HG03354 (cell line): Measurements from ENCODE around the gene EFNB1.
A peak's percentile ranks its signal among the peaks of the same experiment; 100 is the strongest.

Experiments
- ATAC-seq: cut with Tn5 transposase; IDR thresholded peaks from one replicate; pipeline ENCODE4 v1.9.1; 2021; ENCODE audit warnings: mild to moderate bottlenecking; ENCODE audit not compliant: unreplicated experiment, poor library complexity, severe bottlenecking

The EFNB1 gene

DNA sequence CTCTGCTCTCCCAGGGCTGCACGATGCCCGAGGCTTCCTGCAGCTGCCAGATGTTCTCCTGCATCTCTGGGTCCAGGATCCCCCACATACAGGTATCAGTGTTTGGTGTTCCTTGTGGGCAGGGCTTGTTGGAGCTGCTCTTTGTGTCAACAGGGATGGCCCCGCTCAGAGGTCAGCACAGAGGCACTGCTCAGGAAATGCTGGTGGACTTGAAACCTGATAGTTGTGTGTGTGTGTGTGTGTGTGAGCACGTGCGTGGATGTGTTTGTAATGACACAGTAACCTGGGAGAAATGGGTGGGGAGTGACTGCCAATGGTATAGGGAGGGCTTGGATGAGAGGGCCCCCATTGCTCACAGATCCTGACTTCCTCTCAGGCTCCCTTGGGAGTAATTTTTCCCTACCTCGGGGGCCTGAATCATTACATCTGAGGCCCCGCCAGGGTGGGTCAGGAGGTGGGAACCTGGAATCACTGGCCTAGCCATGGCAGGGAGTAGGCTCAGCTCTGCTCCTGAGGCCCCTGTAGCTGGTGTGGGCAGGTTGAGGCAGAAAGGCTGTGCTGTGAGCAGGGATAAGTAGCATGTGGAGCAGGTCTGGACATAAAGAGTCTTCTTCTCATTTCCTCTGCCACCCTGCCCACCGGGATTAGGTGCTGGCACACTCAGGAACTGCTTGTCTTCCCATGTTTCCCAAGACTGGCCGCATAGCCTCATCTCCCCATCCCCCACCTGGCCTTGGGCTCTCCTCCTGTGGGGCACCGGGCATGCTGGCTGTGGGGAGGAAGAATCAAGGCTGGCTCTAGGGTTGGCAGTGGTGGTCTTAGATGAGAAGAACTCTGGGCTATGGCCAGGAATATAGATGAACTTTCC lies 2.5 kb upstream of the EFNB1 start:
- ATAC-seq: no peak

DNA sequence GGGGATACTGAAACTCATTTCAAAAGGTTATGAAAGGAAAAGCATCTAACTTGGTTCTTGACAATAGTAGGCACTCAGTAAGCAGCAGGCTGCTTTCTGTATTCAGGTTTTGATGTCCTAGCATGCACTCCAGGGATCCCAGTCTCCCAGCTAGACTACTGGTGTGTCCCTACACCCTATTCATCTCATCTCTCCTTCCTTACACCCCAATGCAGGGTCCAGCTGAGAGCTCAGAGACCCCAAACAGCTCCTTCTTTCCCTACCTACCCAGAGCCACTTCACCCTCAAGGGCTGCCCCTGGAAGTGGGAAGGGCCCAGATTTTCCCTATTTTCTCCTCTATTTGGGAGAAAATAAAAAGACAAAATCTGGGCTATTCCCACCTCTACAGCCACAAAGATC lies 1.6 kb upstream of the EFNB1 start:
- no peak for ATAC-seq

- peak; percentile 47 for ATAC-seq
Observed at GRCh38 chrX:68827848-68828624, 785 bp upstream of the EFNB1 start.

GRCh38 chrX:68829582-68830418 lies 979 bp downstream of the EFNB1 start:
- no peak for ATAC-seq

DNA sequence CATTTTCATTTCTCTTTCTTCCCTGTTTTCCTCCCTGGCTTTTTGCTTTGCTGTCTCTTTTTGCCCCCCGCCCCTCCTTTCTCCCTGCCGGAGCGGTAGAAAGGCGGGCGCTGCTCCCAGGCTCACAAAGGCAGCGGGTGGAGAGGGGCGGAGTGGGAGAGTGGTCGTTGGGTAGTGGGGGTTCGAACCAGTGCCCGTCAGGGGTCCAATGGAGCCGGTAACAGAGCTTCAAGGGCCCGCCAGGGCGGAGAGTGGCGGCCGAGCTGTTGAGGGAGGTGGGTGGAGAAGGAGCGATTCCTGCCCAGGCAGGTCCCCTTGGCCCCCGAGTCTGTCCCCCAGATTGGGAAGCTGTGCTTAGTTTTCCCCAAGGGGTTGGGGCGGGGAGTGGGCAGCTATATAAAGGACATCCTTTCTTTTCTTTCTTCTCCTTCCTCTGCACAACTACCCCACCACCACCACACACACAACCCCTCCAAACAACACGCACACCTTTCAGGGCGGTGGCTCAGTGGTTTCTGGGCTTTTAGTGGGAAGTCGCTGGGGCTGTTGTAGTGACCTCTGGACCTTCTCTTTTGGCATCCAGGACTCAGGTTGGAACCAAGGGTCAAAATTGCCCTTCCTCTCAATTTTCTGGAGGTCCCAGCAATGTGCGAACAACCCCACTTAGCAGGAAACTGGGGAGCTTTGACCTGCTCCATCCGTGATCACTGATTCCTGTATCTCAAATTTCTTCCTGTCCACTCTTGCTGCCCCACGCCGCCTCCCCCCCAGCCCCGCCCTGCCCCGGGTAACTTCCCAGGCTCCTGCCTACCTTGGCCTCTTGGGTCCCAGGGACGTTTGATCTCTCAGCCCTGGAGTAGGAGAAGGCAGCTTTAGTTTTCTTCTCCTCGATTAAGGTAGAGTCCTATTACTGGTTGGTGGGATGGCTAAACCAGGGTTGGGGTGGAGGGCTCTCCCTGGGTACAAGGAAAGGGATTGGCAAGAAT lies 1.9 kb downstream of the EFNB1 start:
- ATAC-seq: no peak

DNA sequence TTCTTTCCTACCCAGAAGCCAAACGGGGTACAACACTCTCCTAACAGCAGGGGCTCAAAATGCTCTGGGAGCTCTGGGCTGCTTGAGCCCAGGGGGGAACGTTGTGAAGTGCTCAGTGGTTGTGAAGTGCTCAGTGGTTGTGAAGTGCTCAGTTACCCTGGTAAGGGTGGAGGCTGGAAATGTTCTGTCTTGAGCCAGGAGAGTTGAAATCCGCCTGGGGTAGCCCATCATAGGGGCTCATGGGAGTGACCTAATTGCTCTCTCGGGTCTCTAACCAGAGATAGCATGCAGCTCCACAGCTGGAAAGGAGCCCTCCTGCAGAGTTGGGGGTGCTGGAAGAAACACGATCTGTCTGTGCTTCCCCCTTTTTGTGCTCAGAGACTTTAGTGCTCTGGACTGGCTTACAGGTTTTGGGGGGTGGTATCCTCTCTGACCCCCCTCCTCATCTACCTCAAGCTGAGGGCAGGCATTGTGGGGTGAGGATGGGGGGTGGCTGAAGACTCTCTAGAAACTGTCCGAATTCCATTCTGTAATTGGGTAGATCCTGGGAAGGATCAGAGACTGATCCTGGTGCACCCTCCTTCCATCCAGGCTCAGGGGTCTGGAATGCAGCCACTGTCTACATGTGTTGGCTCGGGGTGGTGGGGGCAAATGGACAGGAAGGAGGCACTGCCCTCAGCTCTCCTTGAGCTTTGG lies 2.7 kb downstream of the EFNB1 start:
- ATAC-seq: no peak

DNA sequence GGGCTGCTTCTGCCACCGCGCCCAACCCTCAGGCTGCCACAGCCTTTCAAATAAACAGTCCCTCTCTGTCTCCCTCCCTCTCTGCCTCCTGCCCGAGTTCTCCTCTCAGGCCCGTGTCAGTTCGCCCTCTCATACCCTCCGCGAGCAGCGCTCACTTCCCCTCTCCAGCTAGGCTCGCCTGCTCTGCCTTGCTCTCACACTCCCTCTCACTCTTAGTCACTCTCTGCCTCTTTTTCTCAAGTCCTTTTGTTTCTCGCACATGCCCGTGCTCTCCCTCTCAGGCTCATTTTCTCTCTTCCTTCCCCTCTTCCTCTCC lies 3.2 kb downstream of the EFNB1 start:
- no peak for ATAC-seq

- no peak for ATAC-seq
Observed at GRCh38 chrX:68832516-68833447, 4.0 kb downstream of the EFNB1 start.

DNA sequence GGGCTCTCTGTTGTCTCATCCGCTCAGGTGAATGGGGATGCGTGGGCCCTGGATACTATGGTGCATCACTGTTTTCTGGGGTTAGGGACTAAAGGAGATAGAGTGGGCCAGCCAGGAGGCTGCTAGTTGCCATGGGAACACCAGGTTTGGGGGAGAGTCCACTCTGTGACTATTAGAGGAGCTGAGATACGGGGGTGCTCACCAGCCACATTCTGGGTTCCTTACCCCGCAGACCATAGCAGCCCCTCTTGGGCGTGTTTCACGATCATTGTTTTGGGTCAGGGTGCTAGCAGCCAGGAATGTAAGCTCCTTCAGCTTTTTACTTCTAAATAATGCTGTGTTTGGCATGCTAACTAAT lies 4.6 kb downstream of the EFNB1 start:
- no peak for ATAC-seq

DNA sequence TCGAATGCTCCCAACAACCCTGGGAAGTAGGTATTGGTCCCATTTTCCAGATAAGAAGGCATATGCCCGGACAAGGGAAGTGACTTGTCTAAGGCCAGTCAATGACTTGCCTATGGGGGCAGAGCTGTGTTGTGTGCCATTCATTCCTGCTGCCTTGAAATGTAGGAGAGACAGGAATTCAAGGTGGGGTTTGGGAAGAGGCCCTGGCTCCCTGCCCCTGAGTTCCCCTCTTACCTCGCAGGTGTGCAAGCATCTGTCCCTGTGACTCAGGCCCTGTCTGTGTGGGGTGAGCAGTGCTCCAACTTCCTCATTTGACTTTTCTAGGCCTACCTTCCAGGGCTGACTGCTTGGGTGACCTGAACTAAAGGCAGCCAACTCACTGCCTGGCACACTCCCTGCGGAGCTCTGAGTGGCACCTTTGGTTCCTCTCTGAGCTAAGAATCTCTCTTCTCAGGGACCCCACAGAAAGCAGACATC lies 5.1 kb downstream of the EFNB1 start:
- no peak for ATAC-seq

- ATAC-seq: no peak
Observed at GRCh38 chrX:68834371-68835103, 5.7 kb downstream of the EFNB1 start.

- no peak for ATAC-seq
Observed at GRCh38 chrX:68835104-68835442, 6.3 kb downstream of the EFNB1 start.

- no peak for ATAC-seq
Observed at GRCh38 chrX:68835468-68835867, 6.6 kb downstream of the EFNB1 start.

DNA sequence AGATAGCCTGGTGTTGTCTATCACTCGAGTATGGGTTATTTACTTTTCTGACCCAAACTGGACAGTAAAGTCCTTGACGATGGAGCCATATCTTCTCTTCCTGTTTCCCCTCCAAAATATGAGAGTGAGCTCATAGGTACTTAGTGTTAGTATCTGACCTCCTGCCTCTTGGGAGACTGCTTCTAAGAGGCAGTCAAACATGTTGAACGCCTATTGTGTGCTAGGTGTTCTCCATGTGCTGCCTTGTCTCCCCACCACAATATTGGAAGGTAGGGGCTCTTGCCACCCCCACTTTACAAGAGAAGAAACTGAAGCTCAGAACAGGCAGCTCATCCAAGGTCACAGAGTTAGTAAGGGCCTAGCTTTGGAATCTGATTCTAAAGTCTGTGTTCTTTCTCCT lies 8.3 kb downstream of the EFNB1 start:
- ATAC-seq: no peak

- ATAC-seq: no peak
Observed at GRCh38 chrX:68838571-68838910, 9.7 kb downstream of the EFNB1 start.

GRCh38 chrX:68839771-68840170 lies 10.9 kb downstream of the EFNB1 start:
- no peak for ATAC-seq

DNA sequence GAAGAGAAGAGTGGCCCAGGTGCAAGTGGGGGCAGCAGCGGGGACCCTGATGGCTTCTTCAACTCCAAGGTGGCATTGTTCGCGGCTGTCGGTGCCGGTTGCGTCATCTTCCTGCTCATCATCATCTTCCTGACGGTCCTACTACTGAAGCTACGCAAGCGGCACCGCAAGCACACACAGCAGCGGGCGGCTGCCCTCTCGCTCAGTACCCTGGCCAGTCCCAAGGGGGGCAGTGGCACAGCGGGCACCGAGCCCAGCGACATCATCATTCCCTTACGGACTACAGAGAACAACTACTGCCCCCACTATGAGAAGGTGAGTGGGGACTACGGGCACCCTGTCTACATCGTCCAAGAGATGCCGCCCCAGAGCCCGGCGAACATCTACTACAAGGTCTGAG lies 11.4 kb downstream of the EFNB1 start:
- ATAC-seq: no peak
